Stimulated activated CD8-positive, alpha-beta memory T cell treated with anti-CD3 and anti-CD28 coated beads, Interleukin-2, amount 100 ng/mL, for 1 hour (primary cell): ENCODE results near the gene ITPRID2.
"Not testable (repeated sequence)": the region's sequence is repeated elsewhere in the genome, so short reads cannot be mapped to it uniquely, and the experiment has no call there.

Source experiments
- DNase-seq, 2 donors: peaks; one replicate each; pipeline ENCODE4 v3.0.0-alpha.2; 2020; ENCODE audit warnings: low read depth in 2 of 2

ITPRID2 gene

GRCh38 chr2:181916726-181917718, 25.5 kb downstream of the ITPRID2 start:
- no peak for DNase-seq

DNA sequence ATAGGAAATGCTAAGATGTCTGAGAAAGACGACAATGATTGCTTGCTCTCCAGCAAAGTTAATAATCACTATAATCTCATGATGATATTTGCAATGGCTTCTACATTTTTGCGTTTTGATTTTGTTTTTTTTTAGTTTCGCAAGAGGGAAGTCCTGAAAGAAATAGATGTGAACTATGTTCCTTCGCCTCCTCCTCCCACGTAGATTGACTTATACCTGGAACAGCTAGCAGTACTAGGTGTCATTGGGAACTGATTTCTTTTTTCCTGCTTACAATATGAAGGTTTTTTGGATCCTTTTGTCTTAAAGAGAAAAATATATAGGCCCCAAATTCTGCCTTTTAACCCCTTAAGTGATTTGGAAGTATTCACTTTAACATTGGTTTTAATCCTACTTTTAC, 26.7 kb downstream of the ITPRID2 start:
- no peak for DNase-seq

GRCh38 chr2:181923121-181923520, 31.6 kb downstream of the ITPRID2 start:
- DNase-seq, result no peak

DNA sequence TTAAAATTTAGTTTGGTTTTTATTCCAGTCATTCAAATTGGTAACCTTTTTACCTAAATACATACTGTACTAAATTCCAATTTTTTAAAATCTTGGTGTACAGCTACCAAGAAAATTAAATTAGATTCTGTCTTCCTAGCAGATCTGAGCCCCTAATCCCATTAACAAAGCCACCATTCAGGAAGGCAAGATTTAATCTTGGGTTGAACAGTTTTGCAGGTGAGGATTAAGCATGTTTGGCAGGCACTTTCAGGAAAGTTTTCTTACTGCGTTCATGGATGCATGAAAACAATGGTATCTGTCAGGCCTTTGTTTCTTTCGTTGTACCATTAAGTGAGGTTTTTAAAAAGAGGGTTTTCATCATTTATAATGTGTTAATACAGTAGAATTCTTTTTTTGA, 32.8 kb downstream of the ITPRID2 start:
- DNase-seq, result no peak

DNA sequence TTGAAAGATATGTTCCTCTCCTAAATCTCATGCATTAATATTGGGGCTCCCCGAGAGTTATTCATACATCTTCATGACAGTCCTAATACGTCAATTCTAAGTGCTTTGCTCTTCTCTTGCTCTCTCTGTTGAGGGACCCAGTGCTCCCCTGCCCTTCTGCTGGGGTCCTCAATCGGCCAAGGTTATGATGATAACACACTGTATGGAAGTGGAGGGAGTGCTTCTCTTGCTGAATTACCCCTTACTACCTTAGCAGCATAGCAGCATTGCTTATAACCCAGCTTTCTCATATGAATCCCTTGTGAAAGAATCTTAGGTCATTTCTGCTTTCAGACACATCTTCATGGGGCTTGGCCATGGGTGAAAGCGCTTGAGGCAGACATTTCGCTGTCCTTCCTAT, 43.2 kb downstream of the ITPRID2 start:
- no peak for DNase-seq

DNA sequence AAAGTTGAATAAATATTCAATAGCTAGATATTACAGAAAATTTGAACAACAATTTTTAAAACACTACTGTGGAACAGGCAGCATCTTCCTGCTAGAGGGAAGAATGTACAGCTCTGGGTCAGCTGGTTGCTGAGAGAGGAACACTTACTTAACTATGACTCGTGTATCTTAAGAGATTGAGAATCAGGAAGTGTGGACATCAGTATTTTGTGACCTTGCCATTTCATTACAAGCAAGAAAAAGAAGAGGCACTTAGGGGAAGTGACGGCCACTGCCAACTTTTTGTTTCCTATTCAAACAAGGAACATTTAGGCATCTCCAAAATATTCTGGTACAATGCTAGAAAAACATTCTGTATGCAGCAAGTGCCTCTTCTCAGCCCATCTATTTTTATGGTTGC, 45.9 kb downstream of the ITPRID2 start:
- DNase-seq, result no peak

DNA sequence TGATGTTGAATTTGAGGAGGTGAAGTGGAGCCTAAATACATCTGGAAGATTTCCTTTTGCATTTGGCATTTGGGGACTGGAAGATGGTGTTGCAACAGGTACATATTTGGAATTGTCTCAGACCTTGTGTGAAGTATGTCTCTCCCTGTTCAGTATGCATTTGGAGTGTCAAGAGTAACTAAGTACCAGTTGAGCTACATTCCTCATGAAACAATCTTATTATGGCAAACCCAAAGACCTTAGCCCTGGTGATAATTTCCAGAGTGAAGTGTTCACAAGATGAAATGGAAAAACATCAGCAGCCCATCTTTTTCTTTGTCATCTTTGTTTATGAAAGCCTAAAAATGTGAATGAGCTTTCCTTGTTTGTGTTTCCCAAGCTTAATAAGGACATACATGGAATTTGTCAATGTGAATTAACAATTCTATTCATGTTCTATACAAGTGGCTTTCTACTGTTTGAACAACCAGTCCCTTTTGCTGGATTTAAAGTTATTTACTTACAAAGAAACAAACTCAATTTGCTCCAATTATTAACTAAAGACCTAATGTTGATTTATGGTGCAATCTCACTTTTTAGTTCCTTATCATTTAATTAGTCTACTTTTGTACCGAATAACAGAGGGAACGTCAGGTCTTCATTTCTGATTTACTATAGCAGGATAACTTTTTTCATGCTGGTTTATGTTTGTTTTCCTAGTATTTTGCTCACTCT, 52.0 kb downstream of the ITPRID2 start:
- DNase-seq, result no peak

DNA sequence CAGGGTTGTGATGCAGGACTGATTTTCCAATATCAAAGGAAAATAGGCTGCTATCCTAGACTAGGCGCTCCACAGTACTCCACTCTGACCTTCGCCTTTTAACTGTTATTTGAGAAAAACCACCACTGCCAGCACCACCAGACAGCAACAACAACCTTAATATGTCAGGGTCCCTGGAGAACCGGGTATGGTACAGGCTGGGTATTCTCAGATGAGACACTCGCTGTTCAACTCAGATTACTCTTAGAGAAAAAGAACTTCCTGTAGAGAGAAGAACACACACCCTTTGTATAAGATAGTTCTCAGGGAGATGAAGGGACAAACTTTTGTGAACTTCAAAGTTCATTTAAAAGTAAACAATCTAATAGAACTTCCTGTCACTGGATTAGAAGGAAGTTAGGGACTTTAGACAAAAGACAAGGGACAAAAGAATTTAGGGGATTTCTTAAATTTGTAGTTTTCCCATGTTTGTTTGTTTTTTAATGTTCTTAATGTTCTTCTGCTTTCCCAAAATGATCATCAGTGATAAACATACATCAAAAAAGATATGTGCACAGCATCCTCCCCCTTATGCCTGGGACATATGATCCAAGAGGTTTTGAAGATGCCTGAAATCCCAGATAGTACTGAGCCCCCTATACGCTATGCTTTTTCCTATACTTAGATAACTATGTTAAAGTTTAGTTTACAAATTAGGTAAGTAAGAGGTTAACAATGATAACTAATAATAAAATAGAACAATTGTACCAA, 52.8 kb downstream of the ITPRID2 start:
- no peak for DNase-seq

DNA sequence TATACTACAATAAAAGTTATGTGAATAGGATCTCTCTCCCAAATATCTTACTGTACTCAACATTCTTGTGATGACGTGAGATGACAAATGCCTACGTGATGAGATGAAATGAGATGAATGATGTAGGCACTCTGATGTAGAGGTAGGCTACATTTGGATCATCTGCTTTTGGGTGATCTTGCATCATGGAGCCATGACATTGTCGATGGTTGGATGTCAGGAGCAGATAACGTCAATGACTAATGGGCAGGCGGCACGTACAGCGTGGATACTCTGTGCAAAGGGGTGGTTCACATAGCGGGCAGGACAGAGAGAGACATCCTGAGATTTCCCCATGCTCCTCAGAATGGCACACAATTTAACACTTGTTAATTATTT, 53.4 kb downstream of the ITPRID2 start:
- DNase-seq, result no peak

DNA sequence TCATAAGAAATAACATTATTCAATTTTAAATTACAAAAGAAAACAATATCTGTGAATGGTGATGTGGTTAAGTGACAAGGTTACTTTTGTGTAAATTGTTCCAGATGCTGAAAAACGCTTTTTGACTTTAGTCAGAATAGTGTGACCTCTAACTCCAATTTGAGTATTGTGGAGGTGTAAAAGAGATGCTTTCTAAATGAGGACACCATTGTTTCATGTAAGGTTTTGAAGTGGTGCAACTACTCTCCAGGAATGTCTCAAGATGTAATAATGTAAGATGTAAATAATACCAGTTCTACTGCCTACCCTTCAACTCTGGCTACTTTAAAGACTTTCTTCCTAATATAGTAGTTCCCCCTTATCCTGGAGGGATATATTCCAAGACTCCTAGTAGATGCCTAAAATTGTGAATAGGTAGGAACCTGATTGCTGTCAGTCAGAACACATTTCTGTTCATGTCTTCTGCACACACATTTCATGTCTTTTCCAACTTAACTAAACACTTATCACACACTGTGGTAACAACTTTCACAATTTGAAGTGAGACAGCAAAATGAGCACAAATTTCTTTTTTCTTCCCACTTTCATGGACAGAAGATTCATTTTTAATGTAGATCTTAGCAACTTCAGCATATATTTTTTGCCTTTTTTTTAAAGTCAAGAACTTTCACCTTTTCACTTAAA, 55.1 kb downstream of the ITPRID2 start:
- no peak for DNase-seq

DNA sequence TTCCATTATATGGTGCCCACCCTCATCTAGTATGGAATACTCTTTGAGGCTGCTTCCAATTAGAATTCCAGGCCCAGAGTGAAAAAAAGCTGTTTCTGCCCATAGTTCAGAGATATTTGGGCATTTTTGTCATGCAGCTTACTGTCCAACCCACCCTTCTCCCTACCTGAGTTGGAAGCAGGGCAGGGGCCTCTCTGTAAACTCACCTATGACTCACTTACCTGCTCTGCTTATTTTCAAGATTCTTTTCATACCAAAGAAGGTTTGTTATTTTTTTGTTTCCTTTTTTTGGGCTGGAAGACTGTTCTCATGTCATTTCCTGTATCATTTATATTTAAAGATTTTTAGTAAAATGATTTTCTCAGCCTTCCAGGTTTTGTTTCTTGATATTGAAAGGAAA, 55.7 kb downstream of the ITPRID2 start:
- DNase-seq, result no peak

GRCh38 chr2:181948227-181948626, 56.7 kb downstream of the ITPRID2 start:
- no peak for DNase-seq

GRCh38 chr2:181949047-181949446, 57.5 kb downstream of the ITPRID2 start:
- DNase-seq, result no peak

DNA sequence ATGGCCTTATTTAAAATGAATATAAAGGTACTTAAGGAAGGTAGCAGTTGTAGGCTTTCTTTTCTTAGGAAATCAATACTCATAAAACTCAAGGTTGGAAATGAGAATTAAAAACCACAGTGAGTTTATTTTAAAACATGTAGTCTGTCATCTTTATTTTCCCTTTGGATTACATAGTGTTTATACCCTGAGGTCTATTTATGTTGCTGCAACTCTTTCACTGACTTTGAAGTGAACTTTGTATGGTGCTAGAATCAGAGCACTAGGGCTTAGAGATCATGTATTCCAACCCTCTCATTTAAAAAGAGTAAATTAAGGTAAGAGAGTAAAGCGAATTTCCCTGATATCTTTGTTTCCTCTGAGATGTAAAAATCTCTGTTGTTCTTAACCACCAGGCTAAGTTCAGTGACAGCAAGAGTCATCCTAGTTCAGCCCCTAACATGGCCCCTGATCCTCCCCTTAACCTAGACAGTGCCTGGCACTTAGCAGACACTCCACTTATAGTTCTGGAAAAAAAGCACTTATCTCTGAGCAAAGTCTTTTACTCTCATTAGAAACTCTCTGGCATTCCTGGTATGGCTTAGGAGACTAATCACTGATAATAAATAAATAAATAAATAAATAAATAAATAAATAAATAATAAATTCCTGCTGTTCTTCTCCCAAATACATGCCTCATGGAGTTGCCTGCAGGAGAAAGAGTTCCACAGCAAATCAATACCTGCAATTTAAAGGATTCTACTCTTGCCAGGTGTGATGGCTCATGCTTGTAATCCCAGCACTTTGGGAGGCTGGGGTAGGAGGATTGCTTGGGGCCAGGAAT, 61.1 kb downstream of the ITPRID2 start:
- DNase-seq, result no peak

- DNase-seq, result peak; percentile 30 to 43
These were observed 62.5 kb downstream of the ITPRID2 start for GRCh38 chr2:181953881-181954537.

DNA sequence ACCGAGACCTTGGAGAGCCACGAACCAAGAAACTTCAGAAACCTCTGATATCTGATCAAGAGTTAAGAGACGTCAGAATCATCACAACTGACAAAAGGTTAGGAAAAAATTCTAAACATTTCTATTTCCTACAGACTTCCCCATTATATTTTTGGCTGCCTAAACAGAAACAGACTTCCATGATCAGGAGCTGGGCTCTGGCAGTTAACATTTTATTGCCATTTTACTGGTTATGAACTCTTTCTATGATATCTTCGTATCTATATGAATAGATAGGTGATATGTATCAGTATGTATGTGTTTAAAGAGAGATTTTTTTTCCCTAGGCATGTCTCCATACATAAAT, 63.0 kb downstream of the ITPRID2 start:
- DNase-seq, result no peak

- no peak for DNase-seq
These were observed 63.5 kb downstream of the ITPRID2 start for GRCh38 chr2:181955010-181955409.

GRCh38 chr2:181955866-181956265, 64.3 kb downstream of the ITPRID2 start:
- DNase-seq, result not testable (repeated sequence)

- DNase-seq, result no peak
These were observed 66.1 kb downstream of the ITPRID2 start for GRCh38 chr2:181957668-181958067.

DNA sequence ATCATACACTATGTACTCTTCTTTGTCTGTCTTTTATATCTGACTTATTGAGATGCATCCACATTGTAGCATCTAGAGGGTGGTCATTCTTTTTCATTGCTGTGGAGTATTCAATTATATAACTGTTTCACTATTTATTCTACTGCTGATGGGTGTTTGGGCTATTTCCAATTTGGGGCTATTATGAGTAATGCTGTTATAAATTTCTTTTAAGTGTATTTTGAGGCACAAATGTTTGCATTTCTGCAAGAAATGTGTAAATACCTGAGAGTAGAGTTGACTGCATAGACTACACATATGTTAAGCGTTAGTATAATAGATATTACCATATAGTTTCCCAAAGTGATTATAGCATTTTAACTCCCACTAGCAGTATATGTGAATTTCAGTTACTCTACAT, 67.2 kb downstream of the ITPRID2 start:
- DNase-seq, result no peak
